ENCODE data around the gene FAM186B. TPM values are rescaled to one million over a fixed set of nuclear protein-coding genes. Genes with fewer than 3 reads are reported as not detected.

Gene FAM186B
- polyA plus RNA-seq, 1 of the 3 experiments (the other 2 are of a cell fraction): 0.16 TPM

GRCh38 chr12:49651855-49652254 lies 46.4 kb upstream of the FAM186B start (continued):
- TF ChIP-seq, protein P1, sequence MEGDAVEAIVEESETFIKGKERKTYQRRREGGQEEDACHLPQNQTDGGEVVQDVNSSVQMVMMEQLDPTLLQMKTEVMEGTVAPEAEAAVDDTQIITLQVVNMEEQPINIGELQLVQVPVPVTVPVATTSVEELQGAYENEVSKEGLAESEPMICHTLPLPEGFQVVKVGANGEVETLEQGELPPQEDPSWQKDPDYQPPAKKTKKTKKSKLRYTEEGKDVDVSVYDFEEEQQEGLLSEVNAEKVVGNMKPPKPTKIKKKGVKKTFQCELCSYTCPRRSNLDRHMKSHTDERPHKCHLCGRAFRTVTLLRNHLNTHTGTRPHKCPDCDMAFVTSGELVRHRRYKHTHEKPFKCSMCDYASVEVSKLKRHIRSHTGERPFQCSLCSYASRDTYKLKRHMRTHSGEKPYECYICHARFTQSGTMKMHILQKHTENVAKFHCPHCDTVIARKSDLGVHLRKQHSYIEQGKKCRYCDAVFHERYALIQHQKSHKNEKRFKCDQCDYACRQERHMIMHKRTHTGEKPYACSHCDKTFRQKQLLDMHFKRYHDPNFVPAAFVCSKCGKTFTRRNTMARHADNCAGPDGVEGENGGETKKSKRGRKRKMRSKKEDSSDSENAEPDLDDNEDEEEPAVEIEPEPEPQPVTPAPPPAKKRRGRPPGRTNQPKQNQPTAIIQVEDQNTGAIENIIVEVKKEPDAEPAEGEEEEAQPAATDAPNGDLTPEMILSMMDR (IDR thresholded peaks at IDR 0.05): no peak

DNA sequence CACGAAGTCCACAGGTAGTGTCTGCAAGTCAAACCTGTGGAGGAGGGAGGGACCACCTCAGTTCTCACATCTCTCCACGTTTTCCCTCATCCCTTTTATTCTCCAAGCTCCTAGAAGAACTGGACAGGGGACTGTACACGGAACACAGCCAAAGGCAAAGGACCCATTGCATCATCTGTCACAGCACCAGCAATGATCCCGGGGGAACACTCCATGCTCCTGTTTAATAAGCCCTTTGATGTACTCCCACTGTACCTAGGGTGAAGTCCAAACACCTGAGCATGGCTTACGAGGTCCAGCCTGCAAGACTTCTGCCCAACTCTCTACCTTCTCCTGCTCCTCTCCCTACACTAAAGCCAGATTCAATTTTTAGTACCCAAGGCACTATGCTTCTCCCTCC lies 44.5 kb upstream of the FAM186B start:
- 0 out of 2 replicates have a peak, but pooled peaks cover 3% of the 10 kb centered on the region for H3K79me2 ChIP-seq (ENCODE audit: insufficient read depth)
- no peaks in the 10 kb centered on the region for H3F3A ChIP-seq (replicated peaks; ENCODE audit: insufficient read depth)
- no peaks in the 10 kb centered on the region for H3K9me3 ChIP-seq
- H3K36me3 ChIP-seq (replicated peaks in 1 of 2; ENCODE audit: control insufficient read depth in 1 of 2, insufficient read depth in 2 of 2, low read length in 1 of 2): peaks cover 35 to 79% of the 10 kb centered on the region in 2 experiments
- TF ChIP-seq NRF1 (IDR thresholded peaks at IDR 0.05; ENCODE audit: low read depth, low read length) (no peak), EZH2phosphoT487 (IDR thresholded peaks at IDR 0.05; ENCODE audit: borderline replicate concordance, low read depth) (no peak), TEAD4 (IDR thresholded peaks at IDR 0.05; ENCODE audit: borderline replicate concordance, insufficient read depth) (no peak), POLR2AphosphoS5 (IDR thresholded peaks at IDR 0.05; ENCODE audit: low read depth, low read length) (no peak), ELF1 (IDR thresholded peaks at IDR 0.05) (no peak), FOXM1 (IDR thresholded peaks at IDR 0.05; ENCODE audit: low read depth) (no peak), RFX5 (IDR thresholded peaks at IDR 0.05; ENCODE audit: low read length) (no peak)
- 88% methylated on average over 5 of the region's 5 CpGs for WGBS (ENCODE audit: low lambda C conversion rate)
- H3K9ac ChIP-seq: no peak overlapping the region
- no peak overlapping the region for H3K27ac ChIP-seq (ENCODE audit: low read depth in 2 of 2, low read length in 1 of 2)
- no peaks in the 10 kb centered on the region for H3K9me2 ChIP-seq
- H4K20me1 ChIP-seq (ENCODE audit: insufficient read depth): no peaks in the 10 kb centered on the region
- H3K4me2 ChIP-seq: no peak overlapping the region
- H3K27me3 ChIP-seq (ENCODE audit: insufficient read depth): no peaks in the 10 kb centered on the region
- DNase-seq: no peak
- no peak overlapping the region for H2AFZ ChIP-seq (ENCODE audit: low read depth)
- H3K4me3 ChIP-seq (ENCODE audit: low read depth in 2 of 2, low read length in 1 of 2): no peak overlapping the region
- ChIA-PET POLR2A (no interaction called here), CTCF (interaction anchor here (0.9 to 30.5 kb wide), 3 partner anchors 13 to 62 kb away, joined by 4 to 590 read pairs (median 27); partner anchors contain the start of gene FMNL3)
- H3K4me1 ChIP-seq (ENCODE audit: control insufficient read depth in 1 of 2, insufficient read depth in 2 of 2, low read depth in 1 of 2, low read length in 1 of 2): peaks cover 0 to 2% of the 10 kb centered on the region in 2 experiments; a peak in 1 of 4 replicates

DNA sequence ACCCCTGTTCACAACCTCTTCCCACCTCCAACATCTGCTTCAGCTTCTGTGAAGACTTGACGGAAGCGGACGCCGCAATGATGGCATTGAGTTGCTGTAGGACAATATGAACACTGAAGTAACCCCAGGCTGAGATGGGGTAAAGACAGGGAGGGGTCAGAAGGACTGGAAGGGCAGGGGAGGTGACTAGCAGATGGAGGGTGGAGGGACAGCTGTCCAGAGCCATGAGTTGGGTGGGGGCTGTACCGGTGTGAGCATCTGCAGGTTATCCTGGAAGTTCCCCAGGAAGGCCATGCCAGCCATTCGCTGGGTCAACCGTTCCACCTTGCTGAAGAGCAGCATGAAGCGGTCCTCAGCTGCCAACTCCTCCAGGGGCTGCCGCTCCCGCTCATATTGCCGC lies 44.0 kb upstream of the FAM186B start:
- 99% methylated on average over 11 of the region's 11 CpGs for WGBS (ENCODE audit: low lambda C conversion rate)
- Histone ChIP-seq H3K4me3 (ENCODE audit: low read depth in 2 of 2, low read length in 1 of 2) (no peak overlapping the region), H3K4me2 (no peak overlapping the region), H3K27ac (ENCODE audit: low read depth in 2 of 2, low read length in 1 of 2) (no peak overlapping the region; a peak in 1 of 4 replicates), H3K4me1 (ENCODE audit: control insufficient read depth in 1 of 2, insufficient read depth in 2 of 2, low read depth in 1 of 2, low read length in 1 of 2) (peaks cover 0 to 5% of the 10 kb centered on the region in 2 experiments; a peak in 1 of 4 replicates), H3K79me2 (ENCODE audit: insufficient read depth) (no peaks in the 10 kb centered on the region), H3F3A (replicated peaks; ENCODE audit: insufficient read depth) (peaks cover 3% of the 10 kb centered on the region), H3K9ac (no peak overlapping the region), H3K36me3 (replicated peaks in 1 of 2; ENCODE audit: control insufficient read depth in 1 of 2, insufficient read depth in 2 of 2, low read length in 1 of 2) (peaks cover 30 to 77% of the 10 kb centered on the region in 2 experiments), H4K20me1 (ENCODE audit: insufficient read depth) (no peaks in the 10 kb centered on the region), H3K27me3 (ENCODE audit: insufficient read depth) (no peaks in the 10 kb centered on the region), H2AFZ (ENCODE audit: low read depth) (no peak overlapping the region), H3K9me3 (no peaks in the 10 kb centered on the region), H3K9me2 (no peaks in the 10 kb centered on the region)
- POLR2A ChIA-PET: interaction anchor here (0.9 kb wide), 2 partner anchors 13 to 92 kb away, joined by 3 to 4 read pairs; partner anchors contain the start of gene TMBIM6
- DNase-seq: no peak
- CTCF ChIA-PET: interaction anchor here (2.2 to 30.5 kb wide), 4 partner anchors 13 to 92 kb away, joined by 11 to 590 read pairs (median 20); partner anchors contain the start of genes FMNL3 and TMBIM6
- TF ChIP-seq POLR2AphosphoS5 (IDR thresholded peaks at IDR 0.05; ENCODE audit: low read depth, low read length) (no peak), IRF3 (IDR thresholded peaks at IDR 0.05; ENCODE audit: low read depth, low read length) (no peak), GATA2 (CRISPR knock-in tag; IDR thresholded peaks at IDR 0.05) (no peak)
- TF ChIP-seq, protein P1 (IDR thresholded peaks at IDR 0.05): no peak
- TF ChIP-seq, protein P2, sequence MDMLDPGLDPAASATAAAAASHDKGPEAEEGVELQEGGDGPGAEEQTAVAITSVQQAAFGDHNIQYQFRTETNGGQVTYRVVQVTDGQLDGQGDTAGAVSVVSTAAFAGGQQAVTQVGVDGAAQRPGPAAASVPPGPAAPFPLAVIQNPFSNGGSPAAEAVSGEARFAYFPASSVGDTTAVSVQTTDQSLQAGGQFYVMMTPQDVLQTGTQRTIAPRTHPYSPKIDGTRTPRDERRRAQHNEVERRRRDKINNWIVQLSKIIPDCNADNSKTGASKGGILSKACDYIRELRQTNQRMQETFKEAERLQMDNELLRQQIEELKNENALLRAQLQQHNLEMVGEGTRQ (IDR thresholded peaks at IDR 0.05; ENCODE audit: borderline replicate concordance, low read depth, low read length): no peak
